WTC11 (cell line): ENCODE data around the gene TLNRD1. TPM values are rescaled to one million over a fixed set of nuclear protein-coding genes. Genes with fewer than 3 reads are reported as not detected.

Source experiments
- ATAC-seq: fragments of 200-7000 bp; cut with Tn5 transposase; 2 replicates; pipeline ENCODE4 v1.10.0; 2021; ENCODE audit warnings: mild to moderate bottlenecking, moderate library complexity
- CTCF ChIA-PET: fragments of 300-600 bp; sonication (Branson Sonifier 250); formaldehyde crosslinking; loops from one replicate; lab custom pipeline; 2021; ENCODE audit warnings: antibody characterized with exemption; lab: Charles Lee
- POLR2A ChIA-PET: fragments of 350-600 bp; sonication (Branson Sonifier 250); formaldehyde crosslinking; loops from one replicate; lab custom pipeline; 2021; ENCODE audit warnings: antibody characterized with exemption; lab: Charles Lee
- DNase-seq: peaks from one replicate; pipeline ENCODE4 v3.0.0; 2021; ENCODE audit warnings: low spot score
- H3K27ac Mint-ChIP-seq: 2 replicates; pipeline ENCODE4 v1.8.0; 2021; ENCODE audit warnings: mixed read lengths
- H3K27me3 Mint-ChIP-seq: 2 replicates; pipeline ENCODE4 v1.8.0; 2021; ENCODE audit warnings: low read depth, mild to moderate bottlenecking, moderate library complexity, mixed read lengths
- H3K36me3 Mint-ChIP-seq: 2 replicates; pipeline ENCODE4 v1.8.0; 2021; ENCODE audit warnings: mixed read lengths
- H3K4me1 Mint-ChIP-seq: 2 replicates; pipeline ENCODE4 v1.8.0; 2022; ENCODE audit warnings: mixed read lengths
- H3K4me3 Mint-ChIP-seq: 2 replicates; pipeline ENCODE4 v1.8.0; 2021; ENCODE audit warnings: mild to moderate bottlenecking, moderate library complexity, mixed read lengths
- H3K9me3 Mint-ChIP-seq: 2 replicates; pipeline ENCODE4 v1.8.0; 2021; ENCODE audit warnings: mixed read lengths
- FOXP1 ChIP-seq: sonication (generic); formaldehyde crosslinking; IDR thresholded peaks from 2 replicates; pipeline ENCODE4 v1.8.0; 2022; ENCODE audit warnings: missing genetic modification reagents, mild to moderate bottlenecking, moderate library complexity, borderline replicate concordance
- IRF2 ChIP-seq: sonication (generic); formaldehyde crosslinking; IDR thresholded peaks from 2 replicates; pipeline ENCODE4 v1.8.0; 2022; ENCODE audit warnings: low read depth, missing genetic modification reagents, borderline replicate concordance
- MYBL2 ChIP-seq: sonication (generic); formaldehyde crosslinking; IDR thresholded peaks from 2 replicates; pipeline ENCODE4 v1.8.1; 2023; ENCODE audit warnings: mild to moderate bottlenecking, moderate library complexity, missing genetic modification reagents
- ZNF317 ChIP-seq: sonication (generic); formaldehyde crosslinking; IDR thresholded peaks from 2 replicates; pipeline ENCODE4 v1.8.1; 2023; ENCODE audit warnings: low read depth, mild to moderate bottlenecking, moderate library complexity, missing genetic modification reagents, borderline replicate concordance
- total RNA-seq: library from RNA; stranded (reverse); gene quantifications from 3 replicates; pipeline ENCODE4 v1.2.3, GENCODE V29; 2021
- TF ChIP-seq, protein P1 (sequence below): sonication (generic); formaldehyde crosslinking; IDR thresholded peaks from 2 replicates; pipeline ENCODE4 v1.8.1; 2023; ENCODE audit warnings: mild to moderate bottlenecking, missing genetic modification reagents, moderate library complexity
- TF ChIP-seq, protein P2 (sequence below): fragments of 250-450 bp; sonication (Bioruptor Pico); IDR thresholded peaks from 2 replicates; pipeline ENCODE4 v1.9.0; 2021; ENCODE audit warnings: mild to moderate bottlenecking
- TF ChIP-seq, protein P3 (sequence below): sonication (generic); formaldehyde crosslinking; IDR thresholded peaks from 2 replicates; pipeline ENCODE4 v1.8.1; 2023; ENCODE audit warnings: mild to moderate bottlenecking, missing genetic modification reagents, borderline replicate concordance
- TF ChIP-seq, protein P4 (sequence below): sonication (generic); formaldehyde crosslinking; IDR thresholded peaks from 2 replicates; pipeline ENCODE4 v1.8.0; 2023; ENCODE audit warnings: mild to moderate bottlenecking, missing genetic modification reagents
- TF ChIP-seq, protein P5 (sequence below): sonication (generic); formaldehyde crosslinking; IDR thresholded peaks from 2 replicates; pipeline ENCODE4 v1.8.1; 2023; ENCODE audit warnings: mild to moderate bottlenecking, missing genetic modification reagents

TLNRD1 gene
- total RNA-seq, 1 experiment from 2014 or later, result 26.7 TPM

DNA sequence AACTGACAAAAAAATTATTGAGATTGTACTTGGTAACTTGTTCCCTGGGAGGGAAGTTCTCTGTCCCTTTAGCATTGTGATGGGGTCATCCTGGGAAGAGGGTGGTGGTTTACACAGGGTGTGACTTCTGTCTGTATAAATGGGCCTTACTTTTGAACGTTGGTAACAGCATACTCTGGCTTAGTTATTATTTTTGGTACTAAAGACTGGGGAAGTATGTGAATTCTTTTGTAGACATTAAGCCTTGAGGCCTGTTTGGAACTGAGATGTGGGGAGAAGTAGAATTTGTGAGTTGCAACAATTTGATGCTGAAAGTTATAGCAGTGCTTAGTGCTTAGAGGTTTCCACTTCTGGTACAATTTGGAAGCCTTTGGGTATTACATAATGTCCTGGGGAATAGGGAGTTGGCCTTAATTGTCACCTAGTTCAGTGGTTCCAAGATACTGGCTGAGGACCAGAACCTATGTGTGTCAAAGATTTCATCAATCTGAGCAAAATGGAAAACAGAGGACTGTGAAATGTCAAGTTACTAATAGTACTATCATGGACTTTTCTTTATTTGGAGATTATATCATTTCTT, 15.9 kb downstream of the TLNRD1 start:
- CTCF ChIA-PET, result no interaction called here

DNA sequence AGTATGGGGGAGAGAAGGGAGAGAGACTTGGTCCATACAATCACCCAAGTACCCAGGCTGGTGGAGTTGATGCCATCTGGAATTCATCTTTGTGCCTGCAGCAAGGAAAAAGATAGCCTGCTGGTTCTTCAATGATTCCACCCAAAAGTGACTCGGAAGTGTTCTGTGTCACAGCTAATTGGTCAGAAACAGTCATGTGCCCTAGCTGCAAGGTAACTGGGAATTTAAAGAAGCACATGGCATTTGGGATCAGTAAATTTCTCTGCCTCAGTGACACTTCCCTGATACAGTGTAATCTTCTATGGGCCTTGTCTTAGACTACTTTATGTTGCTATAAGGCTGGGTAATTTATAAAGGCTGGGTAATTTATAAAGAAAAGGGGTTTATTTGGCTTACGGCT, 17.5 kb downstream of the TLNRD1 start:
- TF ChIP-seq, protein P1, sequence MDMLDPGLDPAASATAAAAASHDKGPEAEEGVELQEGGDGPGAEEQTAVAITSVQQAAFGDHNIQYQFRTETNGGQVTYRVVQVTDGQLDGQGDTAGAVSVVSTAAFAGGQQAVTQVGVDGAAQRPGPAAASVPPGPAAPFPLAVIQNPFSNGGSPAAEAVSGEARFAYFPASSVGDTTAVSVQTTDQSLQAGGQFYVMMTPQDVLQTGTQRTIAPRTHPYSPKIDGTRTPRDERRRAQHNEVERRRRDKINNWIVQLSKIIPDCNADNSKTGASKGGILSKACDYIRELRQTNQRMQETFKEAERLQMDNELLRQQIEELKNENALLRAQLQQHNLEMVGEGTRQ, result peak; percentile 50; the same call in 1 of the 2 replicates
- no peak for TF ChIP-seq MYBL2 (CRISPR knock-in tag)
- TF ChIP-seq, all 79 proteins: peak for 1

More for the DNA sequence above, 15.9 kb downstream of the TLNRD1 start:
- ATAC-seq, result no peak
- Mint-ChIP-seq H3K4me1 (no peaks in the 10 kb centered on the region), H3K27ac (no peak overlapping the region), H3K4me3 (no peak overlapping the region), H3K36me3 (no peaks in the 10 kb centered on the region), H3K27me3 (no peaks in the 10 kb centered on the region), H3K9me3 (no peaks in the 10 kb centered on the region)
- POLR2A ChIA-PET, result interaction anchor here (1.0 kb wide), 1 partner anchor 15 kb away, joined by 4 read pairs; no protein-coding TSS in a partner anchor
- TF ChIP-seq FOXP1 (no peak), MYBL2 (CRISPR knock-in tag) (no peak)
- TF ChIP-seq, protein P2, sequence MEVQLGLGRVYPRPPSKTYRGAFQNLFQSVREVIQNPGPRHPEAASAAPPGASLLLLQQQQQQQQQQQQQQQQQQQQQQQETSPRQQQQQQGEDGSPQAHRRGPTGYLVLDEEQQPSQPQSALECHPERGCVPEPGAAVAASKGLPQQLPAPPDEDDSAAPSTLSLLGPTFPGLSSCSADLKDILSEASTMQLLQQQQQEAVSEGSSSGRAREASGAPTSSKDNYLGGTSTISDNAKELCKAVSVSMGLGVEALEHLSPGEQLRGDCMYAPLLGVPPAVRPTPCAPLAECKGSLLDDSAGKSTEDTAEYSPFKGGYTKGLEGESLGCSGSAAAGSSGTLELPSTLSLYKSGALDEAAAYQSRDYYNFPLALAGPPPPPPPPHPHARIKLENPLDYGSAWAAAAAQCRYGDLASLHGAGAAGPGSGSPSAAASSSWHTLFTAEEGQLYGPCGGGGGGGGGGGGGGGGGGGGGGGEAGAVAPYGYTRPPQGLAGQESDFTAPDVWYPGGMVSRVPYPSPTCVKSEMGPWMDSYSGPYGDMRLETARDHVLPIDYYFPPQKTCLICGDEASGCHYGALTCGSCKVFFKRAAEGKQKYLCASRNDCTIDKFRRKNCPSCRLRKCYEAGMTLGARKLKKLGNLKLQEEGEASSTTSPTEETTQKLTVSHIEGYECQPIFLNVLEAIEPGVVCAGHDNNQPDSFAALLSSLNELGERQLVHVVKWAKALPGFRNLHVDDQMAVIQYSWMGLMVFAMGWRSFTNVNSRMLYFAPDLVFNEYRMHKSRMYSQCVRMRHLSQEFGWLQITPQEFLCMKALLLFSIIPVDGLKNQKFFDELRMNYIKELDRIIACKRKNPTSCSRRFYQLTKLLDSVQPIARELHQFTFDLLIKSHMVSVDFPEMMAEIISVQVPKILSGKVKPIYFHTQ (CRISPR knock-in tag), result no peak
- no peak for DNase-seq

DNA sequence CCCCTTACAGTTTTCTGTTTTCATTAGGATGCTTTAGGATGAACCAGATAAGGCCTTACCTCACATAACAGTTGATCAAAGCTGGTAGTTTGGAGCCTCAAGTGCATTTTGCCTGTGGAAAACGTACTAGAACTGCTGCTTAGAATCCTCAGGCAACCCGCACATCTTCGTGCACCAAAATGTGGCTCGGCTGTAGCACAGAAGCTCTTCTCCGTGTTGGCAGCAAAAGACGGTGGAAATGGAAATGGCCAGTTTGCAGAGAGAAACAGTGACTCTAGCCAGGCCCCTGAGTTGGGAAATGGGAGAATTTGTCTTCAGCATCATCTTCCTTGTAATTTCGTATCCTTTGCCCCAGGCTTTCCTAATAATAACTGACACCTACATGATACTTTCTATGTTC, 20.6 kb downstream of the TLNRD1 start:
- DNase-seq (no peak), ATAC-seq (no peak)
- H3K27ac Mint-ChIP-seq, result no peak overlapping the region
- POLR2A ChIA-PET, result no interaction called here
- CTCF ChIA-PET, result interaction anchor here (1.2 kb wide), 1 partner anchor 245 kb away, joined by 4 read pairs; no protein-coding TSS in a partner anchor
- H3K36me3 Mint-ChIP-seq, result no peaks in the 10 kb centered on the region
- no peaks in the 10 kb centered on the region for H3K9me3 Mint-ChIP-seq
- H3K4me1 Mint-ChIP-seq, result peaks cover 21% of the 10 kb centered on the region
- TF ChIP-seq ZNF317 (CRISPR knock-in tag), result no peak
- no peak for TF ChIP-seq IRF2 (CRISPR knock-in tag)
- TF ChIP-seq, protein P3, sequence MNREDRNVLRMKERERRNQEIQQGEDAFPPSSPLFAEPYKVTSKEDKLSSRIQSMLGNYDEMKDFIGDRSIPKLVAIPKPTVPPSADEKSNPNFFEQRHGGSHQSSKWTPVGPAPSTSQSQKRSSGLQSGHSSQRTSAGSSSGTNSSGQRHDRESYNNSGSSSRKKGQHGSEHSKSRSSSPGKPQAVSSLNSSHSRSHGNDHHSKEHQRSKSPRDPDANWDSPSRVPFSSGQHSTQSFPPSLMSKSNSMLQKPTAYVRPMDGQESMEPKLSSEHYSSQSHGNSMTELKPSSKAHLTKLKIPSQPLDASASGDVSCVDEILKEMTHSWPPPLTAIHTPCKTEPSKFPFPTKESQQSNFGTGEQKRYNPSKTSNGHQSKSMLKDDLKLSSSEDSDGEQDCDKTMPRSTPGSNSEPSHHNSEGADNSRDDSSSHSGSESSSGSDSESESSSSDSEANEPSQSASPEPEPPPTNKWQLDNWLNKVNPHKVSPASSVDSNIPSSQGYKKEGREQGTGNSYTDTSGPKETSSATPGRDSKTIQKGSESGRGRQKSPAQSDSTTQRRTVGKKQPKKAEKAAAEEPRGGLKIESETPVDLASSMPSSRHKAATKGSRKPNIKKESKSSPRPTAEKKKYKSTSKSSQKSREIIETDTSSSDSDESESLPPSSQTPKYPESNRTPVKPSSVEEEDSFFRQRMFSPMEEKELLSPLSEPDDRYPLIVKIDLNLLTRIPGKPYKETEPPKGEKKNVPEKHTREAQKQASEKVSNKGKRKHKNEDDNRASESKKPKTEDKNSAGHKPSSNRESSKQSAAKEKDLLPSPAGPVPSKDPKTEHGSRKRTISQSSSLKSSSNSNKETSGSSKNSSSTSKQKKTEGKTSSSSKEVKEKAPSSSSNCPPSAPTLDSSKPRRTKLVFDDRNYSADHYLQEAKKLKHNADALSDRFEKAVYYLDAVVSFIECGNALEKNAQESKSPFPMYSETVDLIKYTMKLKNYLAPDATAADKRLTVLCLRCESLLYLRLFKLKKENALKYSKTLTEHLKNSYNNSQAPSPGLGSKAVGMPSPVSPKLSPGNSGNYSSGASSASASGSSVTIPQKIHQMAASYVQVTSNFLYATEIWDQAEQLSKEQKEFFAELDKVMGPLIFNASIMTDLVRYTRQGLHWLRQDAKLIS (CRISPR knock-in tag), result no peak
- TF ChIP-seq, protein P4, sequence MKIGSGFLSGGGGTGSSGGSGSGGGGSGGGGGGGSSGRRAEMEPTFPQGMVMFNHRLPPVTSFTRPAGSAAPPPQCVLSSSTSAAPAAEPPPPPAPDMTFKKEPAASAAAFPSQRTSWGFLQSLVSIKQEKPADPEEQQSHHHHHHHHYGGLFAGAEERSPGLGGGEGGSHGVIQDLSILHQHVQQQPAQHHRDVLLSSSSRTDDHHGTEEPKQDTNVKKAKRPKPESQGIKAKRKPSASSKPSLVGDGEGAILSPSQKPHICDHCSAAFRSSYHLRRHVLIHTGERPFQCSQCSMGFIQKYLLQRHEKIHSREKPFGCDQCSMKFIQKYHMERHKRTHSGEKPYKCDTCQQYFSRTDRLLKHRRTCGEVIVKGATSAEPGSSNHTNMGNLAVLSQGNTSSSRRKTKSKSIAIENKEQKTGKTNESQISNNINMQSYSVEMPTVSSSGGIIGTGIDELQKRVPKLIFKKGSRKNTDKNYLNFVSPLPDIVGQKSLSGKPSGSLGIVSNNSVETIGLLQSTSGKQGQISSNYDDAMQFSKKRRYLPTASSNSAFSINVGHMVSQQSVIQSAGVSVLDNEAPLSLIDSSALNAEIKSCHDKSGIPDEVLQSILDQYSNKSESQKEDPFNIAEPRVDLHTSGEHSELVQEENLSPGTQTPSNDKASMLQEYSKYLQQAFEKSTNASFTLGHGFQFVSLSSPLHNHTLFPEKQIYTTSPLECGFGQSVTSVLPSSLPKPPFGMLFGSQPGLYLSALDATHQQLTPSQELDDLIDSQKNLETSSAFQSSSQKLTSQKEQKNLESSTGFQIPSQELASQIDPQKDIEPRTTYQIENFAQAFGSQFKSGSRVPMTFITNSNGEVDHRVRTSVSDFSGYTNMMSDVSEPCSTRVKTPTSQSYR (CRISPR knock-in tag), result no peak
- TF ChIP-seq, protein P5, sequence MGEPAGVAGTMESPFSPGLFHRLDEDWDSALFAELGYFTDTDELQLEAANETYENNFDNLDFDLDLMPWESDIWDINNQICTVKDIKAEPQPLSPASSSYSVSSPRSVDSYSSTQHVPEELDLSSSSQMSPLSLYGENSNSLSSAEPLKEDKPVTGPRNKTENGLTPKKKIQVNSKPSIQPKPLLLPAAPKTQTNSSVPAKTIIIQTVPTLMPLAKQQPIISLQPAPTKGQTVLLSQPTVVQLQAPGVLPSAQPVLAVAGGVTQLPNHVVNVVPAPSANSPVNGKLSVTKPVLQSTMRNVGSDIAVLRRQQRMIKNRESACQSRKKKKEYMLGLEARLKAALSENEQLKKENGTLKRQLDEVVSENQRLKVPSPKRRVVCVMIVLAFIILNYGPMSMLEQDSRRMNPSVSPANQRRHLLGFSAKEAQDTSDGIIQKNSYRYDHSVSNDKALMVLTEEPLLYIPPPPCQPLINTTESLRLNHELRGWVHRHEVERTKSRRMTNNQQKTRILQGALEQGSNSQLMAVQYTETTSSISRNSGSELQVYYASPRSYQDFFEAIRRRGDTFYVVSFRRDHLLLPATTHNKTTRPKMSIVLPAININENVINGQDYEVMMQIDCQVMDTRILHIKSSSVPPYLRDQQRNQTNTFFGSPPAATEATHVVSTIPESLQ (CRISPR knock-in tag), result no peak
- no peaks in the 10 kb centered on the region for H3K27me3 Mint-ChIP-seq
- H3K4me3 Mint-ChIP-seq, result no peak overlapping the region

More for the DNA sequence above, 17.5 kb downstream of the TLNRD1 start:
- Mint-ChIP-seq H3K4me1 (peaks cover 1% of the 10 kb centered on the region; the same call in 1 of the 2 replicates), H3K36me3 (no peaks in the 10 kb centered on the region), H3K4me3 (no peak overlapping the region), H3K9me3 (no peaks in the 10 kb centered on the region), H3K27ac (no peak overlapping the region), H3K27me3 (no peaks in the 10 kb centered on the region)
- ATAC-seq, result no peak
- DNase-seq, result no peak
- CTCF ChIA-PET, result interaction anchor here (1.2 kb wide), 1 partner anchor 248 kb away, joined by 6 read pairs; no protein-coding TSS in a partner anchor
- POLR2A ChIA-PET, result no interaction called here
